ES-I3 (cell line): ENCODE data around the gene PARD3B.

Source experiments
- H3K36me3 ChIP-seq: 2 replicates; pipeline ENCODE4 v1.6.1; 2013; ENCODE audit warnings: mild to moderate bottlenecking, low read length, control low read depth, moderate library complexity; ENCODE audit not compliant: insufficient read depth
- H3K4me1 ChIP-seq: 2 replicates; pipeline ENCODE4 v1.6.1; 2013; ENCODE audit warnings: mild to moderate bottlenecking, control low read depth, low read length; ENCODE audit not compliant: insufficient read depth
- H3K9ac ChIP-seq: 2 replicates; pipeline ENCODE4 v1.6.1; 2013; ENCODE audit warnings: low read depth, mild to moderate bottlenecking, low read length, moderate library complexity
- H3K9me3 ChIP-seq: 2 replicates; pipeline ENCODE4 v1.6.1; 2013; ENCODE audit warnings: mild to moderate bottlenecking, low read length, moderate library complexity; ENCODE audit not compliant: control insufficient read depth, insufficient read depth

Gene PARD3B

DNA sequence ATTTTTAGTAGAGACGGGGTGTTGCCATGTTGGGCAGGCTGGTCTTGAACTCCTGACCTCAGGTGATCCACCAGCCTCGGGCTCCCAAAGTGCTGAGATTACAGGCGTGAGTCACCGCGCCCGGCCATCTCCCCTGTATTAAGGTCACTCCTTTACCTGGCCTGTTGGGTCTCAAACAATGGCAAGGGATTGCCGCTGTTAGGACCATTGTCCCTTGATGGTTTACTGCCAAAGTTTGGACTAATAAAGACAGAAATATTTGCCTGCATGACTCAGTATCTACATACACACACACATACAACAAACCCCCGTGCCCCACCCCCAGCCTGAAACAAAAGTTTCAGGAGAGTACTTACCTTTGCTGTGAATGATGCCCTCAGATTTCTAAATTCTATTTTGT is 16.5 kb downstream of the PARD3B start:
- Histone ChIP-seq H3K4me1 (no peaks in the 10 kb centered on the region), H3K36me3 (no peaks in the 10 kb centered on the region), H3K9ac (no peak overlapping the region), H3K9me3 (no peaks in the 10 kb centered on the region)

DNA sequence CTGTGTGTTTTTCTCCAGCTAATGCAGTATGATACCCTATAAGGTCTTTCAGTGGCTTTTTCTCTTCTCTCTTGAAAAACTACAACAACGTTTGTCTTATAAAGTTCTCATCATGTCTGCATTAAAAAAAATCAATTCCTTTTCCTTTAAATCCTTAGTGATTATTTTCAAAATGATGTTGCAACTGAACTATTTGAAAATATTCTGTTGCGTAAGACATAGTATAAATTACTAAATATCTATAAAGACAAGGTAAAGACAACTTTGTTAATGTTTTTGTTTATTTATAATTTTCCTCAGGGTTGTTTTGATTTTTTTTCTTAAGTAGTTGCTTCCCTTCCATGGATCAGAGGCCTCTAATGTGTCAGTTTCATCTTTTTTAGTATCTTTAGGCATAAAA is 21.2 kb downstream of the PARD3B start:
- Histone ChIP-seq H3K9me3 (no peaks in the 10 kb centered on the region), H3K9ac (no peak overlapping the region), H3K36me3 (no peaks in the 10 kb centered on the region), H3K4me1 (no peaks in the 10 kb centered on the region)

DNA sequence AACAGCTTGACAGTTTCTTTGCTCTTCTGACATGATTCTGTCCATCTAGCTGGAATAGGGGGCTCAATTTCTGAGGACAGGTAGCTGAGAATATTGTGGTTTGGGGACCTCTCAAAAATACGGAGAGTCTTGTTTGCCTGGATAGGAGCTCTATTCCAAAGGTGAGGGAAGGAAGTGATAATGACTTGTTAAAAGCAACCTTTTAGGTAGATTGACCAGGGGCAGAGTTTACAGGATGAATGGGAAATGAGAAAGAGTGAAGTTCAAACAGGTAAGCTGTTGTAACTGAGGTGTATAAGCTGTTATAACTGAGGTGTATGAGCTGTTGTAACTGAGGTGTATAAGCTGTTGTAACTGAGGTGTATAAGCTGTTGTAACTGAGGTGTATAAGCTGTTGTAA is 25.1 kb downstream of the PARD3B start:
- Histone ChIP-seq H3K9ac (no peak overlapping the region), H3K4me1 (no peaks in the 10 kb centered on the region), H3K36me3 (no peaks in the 10 kb centered on the region), H3K9me3 (no peaks in the 10 kb centered on the region)

DNA sequence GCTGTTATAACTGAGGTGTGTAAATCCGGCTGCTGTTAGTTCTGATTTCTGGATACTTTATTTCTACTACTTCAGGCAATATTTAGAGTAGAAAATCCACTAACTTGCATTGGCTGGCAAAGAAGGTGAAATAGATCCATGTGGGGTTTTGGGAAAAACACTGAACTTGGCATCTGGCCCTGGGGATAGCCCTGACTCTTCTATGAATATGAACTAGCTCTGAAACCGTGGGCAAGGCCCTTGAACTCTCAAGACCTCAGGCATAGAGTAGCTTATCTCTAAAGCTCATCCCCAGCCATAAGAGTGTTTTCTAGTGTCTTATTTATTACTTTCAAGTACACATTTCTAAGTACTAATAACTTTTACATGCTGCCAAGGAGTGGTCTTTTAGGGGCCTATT is 25.8 kb downstream of the PARD3B start:
- Histone ChIP-seq H3K9ac (no peak overlapping the region; the same call in 1 of the 2 replicates), H3K9me3 (no peaks in the 10 kb centered on the region), H3K36me3 (no peaks in the 10 kb centered on the region), H3K4me1 (no peaks in the 10 kb centered on the region)

DNA sequence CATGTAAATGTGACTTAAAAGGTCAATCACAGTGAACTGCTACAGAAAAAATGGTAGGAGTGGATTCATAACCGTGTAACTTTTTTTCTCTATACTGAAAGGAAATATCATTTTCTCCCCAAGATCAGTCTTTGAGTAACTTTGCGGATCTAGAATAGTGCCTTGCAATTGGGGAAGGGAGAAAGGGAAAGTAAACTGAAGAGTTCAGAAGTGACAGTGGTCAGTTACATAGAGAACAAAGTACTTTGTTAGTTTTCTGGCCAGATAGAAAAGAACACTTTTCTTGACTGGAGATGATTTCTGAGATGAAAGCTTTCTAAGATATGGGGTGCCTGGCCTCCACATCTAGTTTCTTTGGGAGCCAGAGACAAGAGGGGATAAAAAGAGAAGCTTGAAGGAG is 26.6 kb downstream of the PARD3B start:
- Histone ChIP-seq H3K36me3 (no peaks in the 10 kb centered on the region), H3K9me3 (no peaks in the 10 kb centered on the region), H3K9ac (no peak overlapping the region), H3K4me1 (no peaks in the 10 kb centered on the region)

DNA sequence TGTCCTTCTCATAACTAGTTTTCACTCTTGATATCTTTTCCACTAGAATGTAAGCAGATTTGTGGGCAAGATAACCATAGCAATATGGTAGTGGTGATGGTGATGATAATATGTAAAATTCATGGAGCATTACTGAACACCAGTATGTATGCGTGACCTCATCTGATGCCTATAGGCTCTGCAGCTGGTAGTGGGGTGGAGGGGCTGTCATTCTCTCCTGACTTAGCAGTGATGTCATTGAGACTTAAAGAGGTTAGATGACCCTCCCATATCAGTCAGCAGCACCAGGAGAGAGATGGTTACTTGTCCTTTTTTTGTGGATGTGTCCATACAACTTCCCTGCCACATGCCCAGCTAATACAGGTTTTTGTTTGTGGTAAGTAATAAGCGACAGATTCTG is 27.9 kb downstream of the PARD3B start:
- H3K9me3 ChIP-seq, result no peaks in the 10 kb centered on the region
- no peaks in the 10 kb centered on the region for H3K36me3 ChIP-seq
- no peaks in the 10 kb centered on the region for H3K4me1 ChIP-seq
- H3K9ac ChIP-seq, result no peak overlapping the region

DNA sequence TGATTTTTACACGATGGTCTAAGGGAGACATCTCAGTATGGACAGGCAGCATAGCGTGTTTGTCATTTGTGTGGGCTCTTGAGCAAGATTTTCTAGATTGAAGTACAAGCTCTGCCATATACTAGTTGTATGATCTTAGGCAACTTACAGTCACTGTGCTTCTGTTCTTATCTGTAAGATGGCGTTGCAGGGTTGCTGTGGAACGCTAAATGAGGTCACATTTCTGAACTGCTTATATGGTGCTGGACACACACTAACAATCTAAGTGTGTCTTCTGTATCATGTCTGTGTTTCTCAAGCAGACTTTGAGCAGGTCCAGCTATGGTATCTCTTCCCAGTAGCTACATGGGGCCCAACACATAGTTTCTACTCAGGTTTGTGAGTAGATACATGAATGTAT is 29.2 kb downstream of the PARD3B start:
- no peaks in the 10 kb centered on the region for H3K36me3 ChIP-seq
- H3K9me3 ChIP-seq, result no peaks in the 10 kb centered on the region
- H3K4me1 ChIP-seq, result no peaks in the 10 kb centered on the region
- H3K9ac ChIP-seq, result no peak overlapping the region

DNA sequence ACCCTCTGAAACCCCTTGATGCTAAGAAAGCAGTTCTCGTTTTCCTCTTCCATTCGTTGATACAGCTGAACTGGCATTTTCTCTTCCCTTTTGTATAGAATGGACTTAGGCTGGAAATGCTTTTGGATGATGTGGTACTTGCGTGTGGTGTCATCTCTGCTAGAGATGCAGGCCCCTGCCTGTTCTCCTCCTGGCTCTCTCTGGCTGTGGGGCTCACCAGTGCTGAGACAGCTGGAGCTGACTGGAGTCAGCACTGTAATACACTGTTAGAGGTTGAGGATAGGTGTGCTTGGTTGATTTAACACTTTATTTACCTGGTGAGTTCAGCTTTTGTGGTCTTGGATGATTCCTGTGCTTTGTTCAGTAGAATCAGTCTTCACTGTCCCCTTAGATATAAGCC is 30.2 kb downstream of the PARD3B start:
- H3K36me3 ChIP-seq, result no peaks in the 10 kb centered on the region
- no peaks in the 10 kb centered on the region for H3K9me3 ChIP-seq
- H3K4me1 ChIP-seq, result no peaks in the 10 kb centered on the region
- no peak overlapping the region for H3K9ac ChIP-seq

DNA sequence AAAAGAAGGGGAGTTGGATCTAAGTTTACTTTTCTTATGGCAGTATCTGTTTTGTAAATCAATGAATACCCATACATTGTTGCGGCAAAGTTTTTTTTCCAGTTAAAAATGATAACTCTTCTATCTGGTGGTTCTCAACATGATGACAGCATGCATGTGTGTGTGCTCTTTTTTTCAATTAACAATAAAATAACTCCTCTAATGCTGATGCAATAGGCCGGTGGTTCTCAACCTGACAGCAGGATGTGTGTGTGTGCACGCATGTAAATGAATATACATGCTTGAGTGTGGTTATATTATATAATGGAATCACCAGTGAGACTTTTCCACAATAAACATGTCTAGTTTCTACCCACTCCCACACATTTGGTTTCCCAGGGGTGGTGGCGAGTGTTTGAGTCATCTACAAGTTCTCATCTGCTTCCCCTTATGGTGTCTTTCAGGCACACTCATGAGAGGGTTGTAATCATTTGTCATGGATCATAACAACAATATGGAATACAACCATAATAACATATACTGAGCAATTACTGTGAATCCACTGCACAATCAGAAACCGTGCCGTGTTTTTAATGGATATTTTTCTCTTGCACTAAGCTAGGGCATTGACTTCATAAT is 31.2 kb downstream of the PARD3B start:
- Histone ChIP-seq H3K9me3 (no peaks in the 10 kb centered on the region), H3K4me1 (no peaks in the 10 kb centered on the region), H3K9ac (no peak overlapping the region), H3K36me3 (no peaks in the 10 kb centered on the region)

DNA sequence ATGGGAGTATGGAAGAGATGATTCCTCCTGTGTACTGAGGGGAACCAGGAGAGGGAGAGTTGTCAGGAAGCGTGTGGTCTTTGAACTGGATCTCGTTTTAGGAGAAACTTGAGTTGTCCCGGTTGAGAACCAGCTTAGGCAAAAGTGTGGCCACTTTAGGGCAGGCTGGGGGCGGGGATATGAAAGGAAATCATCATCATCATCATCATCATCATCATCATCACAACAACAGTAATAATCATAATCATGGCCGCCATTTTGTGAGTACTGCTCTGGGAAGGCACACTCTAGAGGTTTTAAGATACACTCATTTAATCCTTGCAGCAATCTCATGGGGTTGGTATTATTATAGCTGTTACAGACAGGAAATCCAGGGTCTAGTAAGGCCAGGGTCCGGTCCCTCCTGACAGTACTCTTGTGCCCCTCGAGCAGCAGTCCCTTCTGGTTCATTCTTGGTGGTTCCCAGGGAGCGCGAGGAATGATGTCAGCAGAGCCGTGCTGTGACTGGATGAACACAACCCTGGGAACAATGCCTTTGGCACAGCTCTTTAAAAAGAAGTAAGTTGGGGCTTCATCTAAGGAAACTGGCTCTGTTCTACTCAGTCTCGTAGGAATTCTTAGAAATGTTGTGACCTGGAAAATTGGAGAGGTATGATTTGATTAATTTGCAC is 33.8 kb downstream of the PARD3B start:
- Histone ChIP-seq H3K4me1 (no peaks in the 10 kb centered on the region), H3K9ac (no peak overlapping the region), H3K36me3 (no peaks in the 10 kb centered on the region), H3K9me3 (no peaks in the 10 kb centered on the region)

DNA sequence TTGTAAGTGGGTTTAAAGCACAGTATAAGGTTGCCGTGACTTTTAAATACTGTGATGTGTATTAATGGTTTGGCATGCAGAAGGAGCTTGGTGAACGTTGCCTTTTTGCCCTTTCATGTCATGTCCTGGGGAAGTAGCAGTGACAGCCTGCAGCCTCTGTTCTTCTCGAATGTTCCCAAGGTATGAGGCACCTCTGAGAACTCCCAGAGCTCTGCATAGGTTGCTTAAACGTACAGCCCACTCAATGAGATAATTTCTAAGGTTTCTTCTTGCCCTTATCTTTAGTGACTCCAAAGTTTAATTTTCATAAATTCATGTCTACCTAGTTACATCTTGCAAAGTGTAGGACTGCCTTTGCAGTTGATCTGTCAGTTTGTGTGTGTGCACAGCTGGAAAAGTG is 36.7 kb downstream of the PARD3B start:
- Histone ChIP-seq H3K36me3 (no peaks in the 10 kb centered on the region), H3K9me3 (no peaks in the 10 kb centered on the region), H3K9ac (no peak overlapping the region), H3K4me1 (no peaks in the 10 kb centered on the region)

DNA sequence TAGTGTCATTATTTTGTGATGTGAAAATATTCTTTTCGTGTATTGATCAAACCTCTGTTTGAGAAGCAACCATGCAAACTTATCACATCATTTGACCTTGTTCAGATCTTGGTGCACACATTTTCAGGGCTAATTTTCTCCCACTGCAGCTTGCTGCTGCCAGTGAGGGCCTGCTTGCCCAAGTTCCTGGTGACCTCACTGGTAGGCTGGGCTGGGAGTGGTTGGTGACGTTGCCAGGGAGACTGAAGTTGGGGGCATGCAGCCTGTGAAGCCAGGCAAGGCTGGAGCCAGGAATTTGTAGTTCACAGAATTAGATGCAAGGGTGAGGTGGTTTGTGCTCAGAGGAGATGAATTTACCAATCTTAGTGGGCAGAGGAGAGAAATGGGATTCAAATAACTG is 38.5 kb downstream of the PARD3B start:
- no peaks in the 10 kb centered on the region for H3K4me1 ChIP-seq
- H3K9ac ChIP-seq, result no peak overlapping the region
- H3K9me3 ChIP-seq, result no peaks in the 10 kb centered on the region
- H3K36me3 ChIP-seq, result no peaks in the 10 kb centered on the region

DNA sequence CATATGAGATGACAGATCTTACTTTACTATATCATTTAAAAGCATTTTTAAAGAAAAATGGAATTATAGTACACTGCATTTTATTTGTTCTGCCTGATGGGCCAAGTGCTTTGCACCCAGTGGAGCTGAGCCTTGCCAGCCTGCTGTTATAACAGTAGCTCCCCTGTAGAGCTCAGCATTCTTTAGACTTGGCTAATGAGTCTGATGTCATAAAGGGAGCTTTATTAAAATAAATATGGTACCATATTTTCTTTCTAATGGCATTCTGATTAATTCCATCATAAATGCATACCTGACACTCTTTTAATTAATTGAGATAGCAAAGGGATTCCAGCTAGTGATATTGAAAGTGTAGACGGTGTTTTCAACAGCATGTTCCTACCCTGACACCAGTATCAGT is 40.7 kb downstream of the PARD3B start:
- Histone ChIP-seq H3K4me1 (no peaks in the 10 kb centered on the region), H3K36me3 (no peaks in the 10 kb centered on the region), H3K9me3 (no peaks in the 10 kb centered on the region), H3K9ac (no peak overlapping the region)

DNA sequence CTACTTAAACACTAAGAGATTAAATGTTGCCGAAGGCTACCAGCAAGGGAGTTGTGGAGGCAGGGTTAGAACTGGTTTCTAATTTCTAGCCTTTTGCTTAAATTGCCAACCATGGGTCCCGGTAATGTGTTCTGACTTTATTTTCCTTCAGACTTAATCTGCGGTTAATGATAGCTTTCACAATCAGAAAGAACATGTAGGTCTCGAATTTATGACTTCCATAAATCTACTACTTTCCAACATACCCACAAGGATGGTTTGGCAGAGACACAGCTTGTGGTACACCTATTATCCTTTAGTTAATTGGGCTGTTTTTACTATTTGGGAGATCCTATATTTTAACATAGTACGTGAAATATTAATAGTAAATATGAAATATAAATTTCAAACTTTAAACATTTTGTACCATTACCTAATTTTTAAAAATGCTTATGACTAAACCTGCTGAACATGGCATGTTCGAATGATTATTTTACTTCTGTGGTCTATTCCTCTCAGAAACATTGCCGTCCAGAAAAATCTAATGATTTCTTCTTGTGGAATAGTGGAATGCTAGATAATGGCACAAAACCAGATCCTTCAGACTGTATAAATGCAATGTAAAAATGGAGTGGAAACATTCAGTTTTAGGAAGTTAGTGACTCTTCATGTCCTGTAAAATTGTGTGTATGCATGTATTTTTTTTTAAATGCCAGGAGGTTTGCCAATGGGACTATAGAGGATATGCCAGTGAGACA is 41.3 kb downstream of the PARD3B start:
- H3K4me1 ChIP-seq, result no peaks in the 10 kb centered on the region
- no peaks in the 10 kb centered on the region for H3K36me3 ChIP-seq
- no peak overlapping the region for H3K9ac ChIP-seq

DNA sequence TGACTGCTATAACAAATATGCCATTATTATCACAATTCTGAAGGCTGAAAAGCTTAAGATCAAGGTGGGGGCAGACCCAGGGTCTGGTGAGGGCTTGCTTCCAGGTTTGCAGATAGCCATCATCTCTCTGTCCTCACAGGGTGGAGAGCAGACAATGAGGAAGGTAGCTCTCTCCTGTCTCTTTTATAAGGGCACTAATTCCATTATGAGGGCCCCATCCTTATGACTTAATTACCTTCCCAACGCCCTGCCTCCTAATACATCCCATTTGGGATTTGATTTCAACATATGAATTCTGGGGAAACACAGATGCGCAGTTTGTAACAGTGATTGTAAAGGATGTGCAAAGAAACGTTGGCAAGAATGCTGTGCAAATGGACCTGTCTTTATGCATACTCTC is 44.8 kb downstream of the PARD3B start:
- no peaks in the 10 kb centered on the region for H3K4me1 ChIP-seq
- H3K36me3 ChIP-seq, result no peaks in the 10 kb centered on the region
- no peak overlapping the region for H3K9ac ChIP-seq
- H3K9me3 ChIP-seq, result no peaks in the 10 kb centered on the region

More for the DNA sequence above, 41.3 kb downstream of the PARD3B start:
- no peaks in the 10 kb centered on the region for H3K9me3 ChIP-seq
